Jurkat, Clone E6-1 (cell line): Measurements from ENCODE around the gene COL3A1.

Experiments
- DNase-seq: peaks from one replicate; pipeline ENCODE4 v3.0.0-alpha.2; 2011; ENCODE audit warnings: low read depth, low spot score
- H3K4me3 ChIP-seq: 2 replicates; pipeline ENCODE4 v1.5.1; 2011; ENCODE audit warnings: mild to moderate bottlenecking, low read length, control low read depth, moderate library complexity

Gene COL3A1

GRCh38 chr2:189013031-189013430, 38.9 kb downstream of the COL3A1 start:
- no peak overlapping the region for H3K4me3 ChIP-seq
- DNase-seq = no peak

DNA sequence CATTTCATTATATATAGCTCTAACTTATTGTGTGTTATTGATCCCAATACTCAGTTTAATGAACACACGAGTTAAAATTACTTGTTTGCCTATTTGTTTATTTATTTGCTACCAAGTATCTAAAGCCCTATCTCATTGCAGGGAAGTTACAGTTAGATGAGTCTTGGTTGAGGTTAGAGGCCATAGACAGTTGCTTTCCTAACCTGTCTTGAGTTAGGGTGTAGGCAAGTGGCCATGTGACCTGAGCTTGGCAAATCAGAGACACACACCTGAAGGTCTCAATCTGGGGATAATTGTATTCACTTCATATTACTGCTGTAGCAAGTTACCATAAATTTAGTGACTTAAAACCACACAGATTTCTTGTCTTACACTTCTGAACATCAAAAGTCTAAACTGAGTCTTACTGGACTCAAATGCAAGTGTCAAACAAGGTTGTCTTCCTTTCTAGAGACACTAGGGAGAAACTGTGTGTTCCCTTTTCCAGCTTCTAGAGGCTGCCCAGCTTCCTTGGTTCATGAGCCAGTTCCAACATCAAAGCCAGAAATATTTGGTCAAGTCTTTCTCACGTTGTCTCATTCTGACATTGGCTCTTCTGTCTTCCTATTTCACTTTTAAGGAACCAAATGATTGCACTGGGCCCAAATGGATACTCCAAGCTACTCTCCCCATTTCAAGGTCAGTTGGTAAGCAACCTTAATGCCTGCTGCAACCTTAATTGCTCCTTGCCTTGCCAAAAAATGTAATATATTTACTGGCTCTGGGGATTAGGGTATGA, 39.7 kb downstream of the COL3A1 start:
- no peak for DNase-seq
- no peak overlapping the region for H3K4me3 ChIP-seq

GRCh38 chr2:189014449-189015138, 40.4 kb downstream of the COL3A1 start:
- no peak for DNase-seq
- no peak overlapping the region for H3K4me3 ChIP-seq

GRCh38 chr2:189015359-189015758, 41.2 kb downstream of the COL3A1 start:
- H3K4me3 ChIP-seq = no peak overlapping the region
- no peak for DNase-seq

- H3K4me3 ChIP-seq = no peak overlapping the region
- DNase-seq = no peak
Observed at GRCh38 chr2:189016311-189016861, 42.2 kb downstream of the COL3A1 start.

DNA sequence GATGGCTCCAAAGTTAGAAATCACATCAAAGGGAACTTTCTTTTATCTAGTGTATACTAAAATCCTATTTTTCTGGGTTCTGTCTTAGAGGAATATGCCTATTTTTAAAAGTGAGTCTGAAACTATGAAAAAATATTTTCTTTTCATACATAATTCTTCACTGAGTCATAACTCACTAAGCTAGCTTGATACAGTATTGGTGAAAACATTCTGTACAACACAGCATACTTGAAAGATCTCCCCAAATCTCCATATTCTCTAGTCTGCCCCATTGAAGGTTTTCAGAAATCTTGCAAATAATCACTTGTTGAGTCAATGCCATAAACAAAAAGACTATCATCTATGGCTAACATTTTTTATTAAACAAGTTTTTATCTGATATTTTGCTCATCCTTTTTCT, 44.5 kb downstream of the COL3A1 start:
- no peak overlapping the region for H3K4me3 ChIP-seq
- no peak for DNase-seq

GRCh38 chr2:189020179-189020578, 46.0 kb downstream of the COL3A1 start:
- no peak for DNase-seq
- H3K4me3 ChIP-seq = no peak overlapping the region

DNA sequence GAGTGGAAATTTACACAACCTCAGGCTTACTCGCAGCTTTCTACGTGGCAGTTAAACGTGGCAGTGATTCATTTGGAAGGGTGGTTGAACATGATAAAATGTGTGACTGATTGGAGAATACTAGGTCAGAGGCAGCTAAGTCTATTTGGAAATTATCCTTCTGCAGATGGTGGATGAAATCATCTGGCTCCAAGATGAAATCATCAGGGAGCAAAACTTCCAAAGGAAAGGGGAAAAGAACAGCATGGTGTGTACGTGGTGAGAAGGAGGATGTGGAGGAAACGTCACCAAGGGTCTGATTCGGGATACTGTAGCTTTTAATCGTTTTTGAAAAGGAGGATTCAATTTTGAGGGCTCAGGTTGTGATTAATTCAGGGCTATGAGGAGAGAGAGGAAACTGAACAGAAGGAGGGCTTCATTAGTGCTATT, 47.9 kb downstream of the COL3A1 start:
- no peak for DNase-seq

GRCh38 chr2:189022492-189022891, 48.3 kb downstream of the COL3A1 start:
- H3K4me3 ChIP-seq = no peak overlapping the region
- no peak for DNase-seq

More for the DNA sequence above, 47.9 kb downstream of the COL3A1 start:
- no peak overlapping the region for H3K4me3 ChIP-seq

DNA sequence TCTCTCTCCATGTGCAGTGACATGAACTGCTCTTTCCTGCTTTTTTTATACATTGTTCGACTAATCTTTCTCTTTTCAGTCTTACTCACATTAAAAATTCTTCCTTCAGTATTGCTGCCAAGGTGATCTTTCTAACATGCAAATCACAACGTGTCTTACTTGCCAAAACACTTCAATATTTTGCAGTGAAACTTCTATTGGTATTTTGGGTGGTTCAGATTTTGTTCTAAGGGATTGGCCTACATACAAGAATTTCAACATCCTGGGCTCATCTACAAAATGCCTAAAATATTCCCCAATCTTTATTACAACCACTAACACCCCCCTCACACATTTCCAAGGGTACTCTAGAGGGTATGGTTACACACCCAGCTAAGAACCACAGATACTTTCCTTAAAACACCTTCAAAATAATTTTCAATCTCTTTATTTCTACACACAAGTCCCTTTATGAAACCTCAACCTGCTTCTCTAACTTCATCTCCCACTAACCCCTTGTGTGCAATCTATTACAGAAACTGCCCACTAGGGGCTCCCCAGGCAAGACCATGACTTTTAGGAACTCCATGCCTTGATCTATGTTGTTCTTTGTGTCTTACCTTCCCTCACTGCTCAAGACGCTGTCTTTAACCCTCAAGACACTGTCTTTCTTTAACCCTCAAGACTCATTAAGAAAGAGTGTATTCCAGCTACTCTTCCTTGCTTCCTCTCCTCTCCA, 50.9 kb downstream of the COL3A1 start:
- DNase-seq = peak; percentile 12
- H3K4me3 ChIP-seq = no peak overlapping the region

GRCh38 chr2:189037518-189037917, 63.3 kb downstream of the COL3A1 start:
- DNase-seq = no peak
- H3K4me3 ChIP-seq = no peak overlapping the region

- no peak for DNase-seq
- H3K4me3 ChIP-seq = no peak overlapping the region
Observed at GRCh38 chr2:189045836-189046235, 71.7 kb downstream of the COL3A1 start.

GRCh38 chr2:189046320-189046719, 72.1 kb downstream of the COL3A1 start:
- no peak for DNase-seq
- H3K4me3 ChIP-seq = no peak overlapping the region

GRCh38 chr2:189047171-189047888, 73.2 kb downstream of the COL3A1 start:
- DNase-seq = no peak
- no peak overlapping the region for H3K4me3 ChIP-seq

DNA sequence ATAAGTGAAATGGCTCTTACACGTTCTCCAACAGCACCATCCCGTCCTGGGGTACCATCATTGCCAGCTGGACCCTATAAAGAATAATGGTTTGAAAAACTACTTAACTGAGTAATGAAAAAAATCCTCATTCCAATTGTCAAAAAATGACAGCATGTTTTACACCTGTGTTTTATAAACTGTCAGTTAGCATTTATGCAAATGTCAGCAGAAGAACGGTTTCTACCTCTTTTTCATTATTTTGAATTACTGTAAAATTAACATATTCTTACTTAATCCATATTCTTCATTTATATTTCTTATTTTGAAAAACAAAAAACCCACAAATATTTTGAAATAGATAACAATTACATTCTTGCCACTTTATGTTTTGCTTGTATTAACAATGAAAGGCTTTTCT, 74.0 kb downstream of the COL3A1 start:
- DNase-seq = no peak
- no peak overlapping the region for H3K4me3 ChIP-seq

- H3K4me3 ChIP-seq = no peak overlapping the region
- no peak for DNase-seq
Observed at GRCh38 chr2:189049709-189050164, 75.6 kb downstream of the COL3A1 start.

DNA sequence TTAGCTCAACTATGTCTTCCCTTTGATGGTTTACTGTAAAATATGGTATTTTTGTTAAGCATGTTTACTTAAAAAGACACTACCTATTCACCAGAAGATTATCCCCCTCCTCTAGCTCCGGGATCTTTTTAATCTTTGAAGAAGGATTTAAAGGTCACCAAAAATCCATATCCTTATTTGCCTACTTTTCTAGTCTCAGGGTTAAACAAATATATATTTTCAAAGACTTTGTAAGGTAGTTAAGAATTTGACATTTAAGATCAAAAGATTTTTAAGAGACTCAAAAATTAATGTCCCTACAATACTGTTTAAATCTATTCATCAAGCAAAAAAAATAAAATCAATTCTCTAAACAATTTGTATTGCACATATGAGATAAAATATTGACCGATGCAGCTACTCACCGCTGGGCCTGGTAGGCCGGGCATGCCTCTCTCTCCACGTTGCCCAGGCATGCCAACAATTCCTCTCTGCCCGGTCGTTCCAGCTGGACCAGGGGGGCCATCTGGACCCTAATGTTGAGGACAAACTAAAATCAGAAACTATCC, 76.1 kb downstream of the COL3A1 start:
- H3K4me3 ChIP-seq = no peak overlapping the region

GRCh38 chr2:189056200-189057106, 82.3 kb downstream of the COL3A1 start:
- no peak for DNase-seq
- no peak overlapping the region for H3K4me3 ChIP-seq

More for the DNA sequence above, 76.1 kb downstream of the COL3A1 start:
- DNase-seq = no peak
